Central memory CD8-positive, alpha-beta T cell (primary cell): ENCODE measurements around the gene PIGBOS1.
"Not testable (repeated sequence)": the region's sequence is repeated elsewhere in the genome, so short reads cannot be mapped to it uniquely, and the experiment has no call there.

Source experiments
- ATAC-seq: fragments of 150-1000 bp; cut with Tn5 transposase; replicated peaks from 2 replicates; pipeline ENCODE4 v1.10.0; 2022; ENCODE audit warnings: mild to moderate bottlenecking, moderate FRiP score, moderate number of reproducible peaks; ENCODE audit not compliant: poor library complexity, severe bottlenecking; ENCODE audit errors: extremely low read depth
- DNase-seq, 2 donors: peaks; one replicate each; pipeline ENCODE4 v3.0.0; 2021; ENCODE audit warnings: low spot score in 2 of 2
- H3K27ac Mint-ChIP-seq: one replicate; pipeline ENCODE4 v1.8.0; 2022; ENCODE audit warnings: low read depth, mild to moderate bottlenecking, moderate library complexity, mixed read lengths
- H3K27me3 Mint-ChIP-seq: one replicate; pipeline ENCODE4 v1.8.0; 2022; ENCODE audit warnings: mixed read lengths
- H3K36me3 Mint-ChIP-seq: one replicate; pipeline ENCODE4 v1.8.0; 2022; ENCODE audit warnings: mild to moderate bottlenecking, moderate library complexity, mixed read lengths; ENCODE audit not compliant: insufficient read depth
- H3K4me1 Mint-ChIP-seq: one replicate; pipeline ENCODE4 v1.8.0; 2022; ENCODE audit warnings: mixed read lengths
- H3K4me3 Mint-ChIP-seq: one replicate; pipeline ENCODE4 v1.8.0; 2022; ENCODE audit warnings: mild to moderate bottlenecking, moderate library complexity, mixed read lengths
- H3K9me3 Mint-ChIP-seq: one replicate; pipeline ENCODE4 v1.8.0; 2022; ENCODE audit warnings: mixed read lengths

The PIGBOS1 gene

GRCh38 chr15:55337160-55337559 is 18.2 kb upstream of the PIGBOS1 start:
- H3K27me3 Mint-ChIP-seq, result no peaks in the 10 kb centered on the region
- no peak for ATAC-seq
- H3K36me3 Mint-ChIP-seq, result peaks cover 24% of the 10 kb centered on the region
- H3K4me1 Mint-ChIP-seq, result peaks cover 4% of the 10 kb centered on the region
- no peak for DNase-seq
- no peaks in the 10 kb centered on the region for H3K9me3 Mint-ChIP-seq
- H3K4me3 Mint-ChIP-seq, result no peak overlapping the region
- no peak overlapping the region for H3K27ac Mint-ChIP-seq

- Mint-ChIP-seq H3K27ac (peak overlapping the region; percentile 70), H3K36me3 (peaks cover 35% of the 10 kb centered on the region), H3K27me3 (no peaks in the 10 kb centered on the region), H3K9me3 (no peaks in the 10 kb centered on the region), H3K4me3 (no peak overlapping the region), H3K4me1 (peaks cover 10% of the 10 kb centered on the region)
- DNase-seq, result no peak
- no peak for ATAC-seq
Observed at GRCh38 chr15:55334997-55335396, 16.1 kb upstream of the PIGBOS1 start.

- Mint-ChIP-seq H3K27me3 (no peaks in the 10 kb centered on the region), H3K27ac (no peak overlapping the region), H3K4me3 (no peak overlapping the region), H3K9me3 (no peaks in the 10 kb centered on the region), H3K36me3 (peaks cover 30% of the 10 kb centered on the region), H3K4me1 (peaks cover 10% of the 10 kb centered on the region)
- no peak for DNase-seq
- no peak for ATAC-seq
Observed at GRCh38 chr15:55334371-55334770, 15.4 kb upstream of the PIGBOS1 start.

- Mint-ChIP-seq H3K4me3 (no peak overlapping the region), H3K27me3 (no peaks in the 10 kb centered on the region), H3K27ac (no peak overlapping the region), H3K4me1 (peaks cover 22% of the 10 kb centered on the region), H3K9me3 (no peaks in the 10 kb centered on the region), H3K36me3 (peaks cover 29% of the 10 kb centered on the region)
- DNase-seq (no peak), ATAC-seq (no peak)
Observed at GRCh38 chr15:55327387-55327786, 8.5 kb upstream of the PIGBOS1 start.

GRCh38 chr15:55322467-55322866 is 3.5 kb upstream of the PIGBOS1 start:
- ATAC-seq (no peak), DNase-seq (no peak)
- no peaks in the 10 kb centered on the region for H3K9me3 Mint-ChIP-seq
- H3K27ac Mint-ChIP-seq, result no peak overlapping the region
- H3K4me1 Mint-ChIP-seq, result peaks cover 36% of the 10 kb centered on the region
- H3K4me3 Mint-ChIP-seq, result no peak overlapping the region
- H3K36me3 Mint-ChIP-seq, result peaks cover 25% of the 10 kb centered on the region
- no peaks in the 10 kb centered on the region for H3K27me3 Mint-ChIP-seq

GRCh38 chr15:55320963-55321362 is 2.0 kb upstream of the PIGBOS1 start:
- H3K9me3 Mint-ChIP-seq, result no peaks in the 10 kb centered on the region
- H3K27ac Mint-ChIP-seq, result no peak overlapping the region

GRCh38 chr15:55320238-55320550 is 1.3 kb upstream of the PIGBOS1 start:
- no peak for ATAC-seq
- Mint-ChIP-seq H3K27ac (no peak overlapping the region), H3K36me3 (peaks cover 26% of the 10 kb centered on the region), H3K9me3 (no peaks in the 10 kb centered on the region), H3K4me3 (peak overlapping the region; percentile 98), H3K4me1 (peaks cover 55% of the 10 kb centered on the region), H3K27me3 (no peaks in the 10 kb centered on the region)
- no peak for DNase-seq

More at GRCh38 chr15:55320963-55321362, 2.0 kb upstream of the PIGBOS1 start:
- Mint-ChIP-seq H3K4me1 (peaks cover 49% of the 10 kb centered on the region), H3K4me3 (no peak overlapping the region), H3K27me3 (no peaks in the 10 kb centered on the region), H3K36me3 (peaks cover 29% of the 10 kb centered on the region)
- ATAC-seq (no peak), DNase-seq (no peak)

GRCh38 chr15:55319537-55320237 is 764 bp upstream of the PIGBOS1 start:
- H3K9me3 Mint-ChIP-seq, result no peaks in the 10 kb centered on the region
- peak overlapping the region; percentile 100 for H3K27ac Mint-ChIP-seq
- ATAC-seq, result no peak
- H3K4me1 Mint-ChIP-seq, result peaks cover 60% of the 10 kb centered on the region
- H3K27me3 Mint-ChIP-seq, result no peaks in the 10 kb centered on the region
- peaks cover 26% of the 10 kb centered on the region for H3K36me3 Mint-ChIP-seq
- DNase-seq, result no peak
- H3K4me3 Mint-ChIP-seq, result peak overlapping the region; percentile 98

GRCh38 chr15:55302801-55303200 is 16.1 kb downstream of the PIGBOS1 start:
- not testable (repeated sequence) for H3K27ac Mint-ChIP-seq, DNase-seq, H3K27me3 Mint-ChIP-seq, H3K4me3 Mint-ChIP-seq, H3K9me3 Mint-ChIP-seq, H3K36me3 Mint-ChIP-seq, H3K4me1 Mint-ChIP-seq, ATAC-seq

- no peaks in the 10 kb centered on the region for H3K27me3 Mint-ChIP-seq
- no peak overlapping the region for H3K27ac Mint-ChIP-seq
- ATAC-seq, result no peak
- H3K9me3 Mint-ChIP-seq, result no peaks in the 10 kb centered on the region
- no peak overlapping the region for H3K4me3 Mint-ChIP-seq
- H3K4me1 Mint-ChIP-seq, result no peaks in the 10 kb centered on the region
- H3K36me3 Mint-ChIP-seq, result peaks cover 2% of the 10 kb centered on the region
- no peak for DNase-seq
Observed at GRCh38 chr15:55297315-55297714, 21.6 kb downstream of the PIGBOS1 start.

- peak; percentile 79 for ATAC-seq
- H3K27ac Mint-ChIP-seq, result peak overlapping the region; percentile 95
- no peaks in the 10 kb centered on the region for H3K27me3 Mint-ChIP-seq
- peaks cover 38% of the 10 kb centered on the region for H3K4me1 Mint-ChIP-seq
- H3K36me3 Mint-ChIP-seq, result peaks cover 28% of the 10 kb centered on the region
- DNase-seq, result peak; percentile 79 to 84
- H3K9me3 Mint-ChIP-seq, result no peaks in the 10 kb centered on the region
- H3K4me3 Mint-ChIP-seq, result peak overlapping the region; percentile 96
Observed at GRCh38 chr15:55290528-55291057, 28.3 kb downstream of the PIGBOS1 start.

GRCh38 chr15:55289746-55290527 is 29.0 kb downstream of the PIGBOS1 start, which contains the start of gene RAB27A:
TSS of gene RAB27A (minus strand) at chr15:55289813. CDS start at chr15:55234934, 54,879 bp downstream.
- Mint-ChIP-seq H3K4me1 (peaks cover 45% of the 10 kb centered on the region), H3K4me3 (peak within 1 kb of the TSS; percentile 96), H3K27ac (peak within 1 kb of the TSS; percentile 95), H3K9me3 (no peaks in the 10 kb centered on the region), H3K27me3 (no peaks in the 10 kb centered on the region), H3K36me3 (peaks cover 30% of the 10 kb centered on the region)
- peak; percentile 76 for ATAC-seq
- peak; percentile 59 to 69 for DNase-seq
